Psoas muscle (tissue), 8 donors: ENCODE results near the gene DOCK3. TPM values are rescaled to one million over a fixed set of nuclear protein-coding genes. Genes with fewer than 3 reads are reported as not detected.

ENCODE experiments used
- ATAC-seq, 4 donors: fragments of 200-7000 bp; cut with Tn5 transposase; one replicate each; pipeline ENCODE4 v1.9.1; 2020; ENCODE audit warnings: moderate library complexity in 3 of 4, mild to moderate bottlenecking in 2 of 4
- DNase-seq, 2 donors: peaks; one replicate each; pipeline ENCODE4 v3.0.0-alpha.2; 2020
- H3K27ac ChIP-seq: fragments of 200-600 bp; one replicate; pipeline ENCODE4 v1.8.0; 2022
- H3K27me3 ChIP-seq, 3 donors: fragments of 200-600 bp in 1 of 3; one replicate each; pipeline versions ENCODE4 v1.6.1 to v1.8.0; 2013 to 2022; ENCODE audit warnings: low read length in 2 of 3, mild to moderate bottlenecking in 2 of 3, moderate library complexity in 1 of 3; ENCODE audit not compliant: insufficient read depth in 3 of 3
- H3K36me3 ChIP-seq, 2 donors: fragments of 200-600 bp in 1 of 2; one replicate each; pipeline versions ENCODE4 v1.6.1 to v1.8.0; 2013 to 2022; ENCODE audit warnings: low read depth in 1 of 2, mild to moderate bottlenecking in 1 of 2, moderate library complexity in 1 of 2; ENCODE audit not compliant: insufficient read depth in 1 of 2
- H3K4me1 ChIP-seq: fragments of 200-600 bp; one replicate; pipeline ENCODE4 v1.8.0; 2022
- H3K4me3 ChIP-seq: fragments of 200-600 bp; one replicate; pipeline ENCODE4 v1.8.0; 2022; ENCODE audit warnings: mild to moderate bottlenecking
- H3K9me3 ChIP-seq: fragments of 200-600 bp; one replicate; pipeline ENCODE4 v1.8.0; 2022
- CTCF ChIP-seq: fragments of 200-600 bp; IDR thresholded peaks from one replicate; pipeline ENCODE4 v1.8.0; 2022; ENCODE audit warnings: antibody characterized with exemption
- WGBS, 3 donors: extraction: QIAGEN DNeasy Blood & Tissue Kit; methylation state at CpG; one replicate each; pipeline versions ENCODE4 v1.1.6 to v1.1.7; 2013; 5-methylcytosine and 5-hydroxymethylcytosine counted together
- intact Hi-C, 2 donors: fragments of 100-400 bp; cut with DNase I; formaldehyde crosslinking; loops; one replicate each; pipeline versions ENCODE4 v1.11.0 to v1.14.2; 2022
- polyA plus RNA-seq, 3 donors: library from polyadenylated mRNA; stranded (reverse); fragments of 200-250 nt; gene quantifications; one replicate each; pipeline ENCODE4 v1.2.3, GENCODE V29; 2013
- total RNA-seq, 4 donors: library from RNA; stranded (reverse); fragmentation: NEBNext Ultra II Directional in 2 of 4; extraction: Animal tissue kit (Norgen Biotek cat#: 25700) in 2 of 4; gene quantifications; one replicate each; pipeline versions ENCODE4 v1.2.1 to v1.2.4, GENCODE V29; 2021 to 2023
- donor health status: healthy with polysubstance abuse.
- donor health status: DM: no; HTN: no; CAD: no; lungs with moderate emphysema.
- donor health status: Bipolar disorder and iron deficiency.
- donor health status: healthy.
- donor health status: DM: yes; HTN: yes; CAD: no.
- donor health status: DM: no; HTN: no; CAD: no.
- donor health status: DM: no; HTN: no; CAD: no.
- donor health status: DM: yes; HTN: yes; CAD: no.

Gene DOCK3
- total and polyA plus RNA-seq, 7 donors: 0.01 to 0.91 (median 0.87) TPM

DNA sequence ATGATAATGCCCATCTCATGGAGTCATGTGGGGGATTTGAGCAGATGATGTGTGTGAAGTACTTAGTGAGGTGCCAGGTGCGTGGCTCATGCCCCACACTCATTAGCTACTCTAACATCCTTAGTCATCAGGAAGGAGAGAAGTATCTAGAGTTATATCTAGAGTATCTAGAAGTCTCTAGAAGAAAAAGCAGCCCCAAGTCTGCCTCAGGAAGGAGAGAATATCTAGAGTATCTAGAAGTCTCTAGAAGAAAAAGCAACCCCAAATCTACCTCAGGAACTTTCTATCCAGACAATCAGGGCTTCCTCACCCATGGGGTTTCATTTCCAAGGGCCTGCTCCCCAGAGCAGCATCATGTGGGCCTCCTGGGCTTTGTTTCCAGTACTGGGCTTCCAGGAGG, 24.7 kb upstream of the DOCK3 start:
- ATAC-seq: peak in 1 of 4 donors; percentile 11
- no peak for DNase-seq
- intact Hi-C loops: no loop called here
- peaks cover 9 to 38% of the 10 kb centered on the region in 2 donors for H3K36me3 ChIP-seq
- WGBS, 3 donors: 22 to 90% (median 54%) methylated on average over 1 of the region's 1 CpG
- H3K27me3 ChIP-seq: no peaks in the 10 kb centered on the region
- H3K27ac ChIP-seq: peak overlapping the region; percentile 61
- H3K4me1 ChIP-seq: peaks cover 30% of the 10 kb centered on the region
- H3K9me3 ChIP-seq: no peaks in the 10 kb centered on the region
- no peak overlapping the region for H3K4me3 ChIP-seq
- no peak for TF ChIP-seq CTCF

DNA sequence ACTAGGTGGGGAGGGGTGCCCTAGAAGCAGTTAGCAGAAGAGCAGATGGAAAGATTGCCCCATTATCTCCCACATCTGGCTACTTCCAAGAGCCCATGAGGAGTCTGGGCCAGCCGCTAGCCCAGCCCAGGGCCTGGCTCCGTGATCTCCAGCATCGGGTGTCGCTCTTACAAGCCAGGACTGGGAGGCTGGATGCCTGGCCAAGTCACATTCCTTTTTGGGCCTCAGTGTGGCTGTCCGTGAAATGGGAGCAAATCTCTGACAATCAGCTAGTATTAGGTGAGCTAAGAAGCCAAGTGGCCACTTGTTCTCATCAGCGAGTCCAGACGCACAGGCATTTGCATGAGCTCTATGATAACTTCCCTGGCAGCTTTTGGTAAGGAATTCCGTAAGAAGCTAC, 23.3 kb upstream of the DOCK3 start:
- ATAC-seq (peak in 3 of 4 donors; percentile 7 to 24 (median 14)), DNase-seq (peak in 1 of 2 donors; percentile 60)
- 43 to 61% (median 50%) methylated on average over 8 of the region's 8 CpGs for whole genome bisulfite sequencing, 3 donors
- intact Hi-C loops: no loop called here
- H3K27me3 ChIP-seq: no peaks in the 10 kb centered on the region
- H3K27ac ChIP-seq: no peak overlapping the region
- no peaks in the 10 kb centered on the region for H3K9me3 ChIP-seq
- no peak overlapping the region for H3K4me3 ChIP-seq
- H3K36me3 ChIP-seq: peaks cover 5 to 24% of the 10 kb centered on the region in 2 donors
- no peak for TF ChIP-seq CTCF
- peaks cover 30% of the 10 kb centered on the region for H3K4me1 ChIP-seq

- peak in 1 of 2 donors; percentile 26 for DNase-seq
- peak in 1 of 4 donors; percentile 21 for ATAC-seq
- H3K36me3 ChIP-seq: peaks cover 5 to 18% of the 10 kb centered on the region in 2 donors
- intact Hi-C loops: loop anchor here in 1 of 2 donors (1.0 kb wide), 1 partner anchor 36 kb away; no protein-coding TSS in a partner anchor
- peaks cover 30% of the 10 kb centered on the region for H3K4me1 ChIP-seq
- no peaks in the 10 kb centered on the region for H3K9me3 ChIP-seq
- 47 to 62% (median 50%) methylated on average over 7 of the region's 7 CpGs for WGBS, 3 donors
- no peak overlapping the region for H3K27ac ChIP-seq
- H3K4me3 ChIP-seq: no peak overlapping the region
- no peaks in the 10 kb centered on the region for H3K27me3 ChIP-seq
- TF ChIP-seq CTCF: no peak
These were observed 22.7 kb upstream of the DOCK3 start for GRCh38 chr3:50651920-50652529.

GRCh38 chr3:50652709-50653108, 22.0 kb upstream of the DOCK3 start:
- H3K27me3 ChIP-seq: no peaks in the 10 kb centered on the region
- TF ChIP-seq CTCF: peak; percentile 54
- H3K36me3 ChIP-seq: peaks cover 2 to 11% of the 10 kb centered on the region in 2 donors
- intact Hi-C loops: loop anchor here in 1 of 2 donors (1.0 kb wide), 1 partner anchor 36 kb away; no protein-coding TSS in a partner anchor
- no peaks in the 10 kb centered on the region for H3K9me3 ChIP-seq
- DNase-seq (peak; percentile 47 to 80), ATAC-seq (peak; percentile 60 to 71 (median 66))
- H3K4me1 ChIP-seq: peaks cover 30% of the 10 kb centered on the region
- no peak overlapping the region for H3K27ac ChIP-seq
- H3K4me3 ChIP-seq: no peak overlapping the region
- 64 to 74% (median 69%) methylated on average over 2 of the region's 2 CpGs for WGBS, 3 donors
